ENCODE measurements around the gene NEK1. TPM values are rescaled to one million over a fixed set of nuclear protein-coding genes. Genes with fewer than 3 reads are reported as not detected.

NEK1 gene
- total RNA-seq, 1 experiment from 2014 or later = 6.0 TPM

DNA sequence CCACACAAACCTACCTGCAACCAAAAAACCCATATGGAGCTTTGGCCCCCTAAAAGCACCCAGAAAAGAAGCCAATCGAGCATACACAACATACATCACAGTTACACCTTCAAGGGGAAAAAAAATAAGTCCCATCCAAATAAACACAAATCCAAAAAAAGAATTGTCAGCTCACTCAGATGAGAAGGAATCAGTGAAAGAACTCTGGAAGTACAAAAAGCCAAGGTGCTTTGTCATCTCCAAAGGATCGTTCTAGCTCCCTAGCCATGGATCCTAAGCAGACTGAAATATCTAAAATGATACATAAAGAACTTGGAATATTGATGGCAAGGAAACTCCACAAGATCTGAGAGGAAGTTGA lies 119.2 kb downstream of the NEK1 start:
- Mint-ChIP-seq H3K4me3 (ENCODE audit: low read depth, unreplicated experiment) (no peak overlapping the region), H3K36me3 (ENCODE audit: insufficient read depth, unreplicated experiment) (no peaks in the 10 kb centered on the region), H3K27me3 (ENCODE audit: unreplicated experiment) (no peaks in the 10 kb centered on the region), H3K27ac (ENCODE audit: unreplicated experiment) (no peak overlapping the region), H3K4me1 (ENCODE audit: low read depth, unreplicated experiment) (no peaks in the 10 kb centered on the region), H3K9me3 (ENCODE audit: low read depth, unreplicated experiment) (no peaks in the 10 kb centered on the region)
- DNase-seq = no peak
- TF ChIP-seq, protein P1, sequence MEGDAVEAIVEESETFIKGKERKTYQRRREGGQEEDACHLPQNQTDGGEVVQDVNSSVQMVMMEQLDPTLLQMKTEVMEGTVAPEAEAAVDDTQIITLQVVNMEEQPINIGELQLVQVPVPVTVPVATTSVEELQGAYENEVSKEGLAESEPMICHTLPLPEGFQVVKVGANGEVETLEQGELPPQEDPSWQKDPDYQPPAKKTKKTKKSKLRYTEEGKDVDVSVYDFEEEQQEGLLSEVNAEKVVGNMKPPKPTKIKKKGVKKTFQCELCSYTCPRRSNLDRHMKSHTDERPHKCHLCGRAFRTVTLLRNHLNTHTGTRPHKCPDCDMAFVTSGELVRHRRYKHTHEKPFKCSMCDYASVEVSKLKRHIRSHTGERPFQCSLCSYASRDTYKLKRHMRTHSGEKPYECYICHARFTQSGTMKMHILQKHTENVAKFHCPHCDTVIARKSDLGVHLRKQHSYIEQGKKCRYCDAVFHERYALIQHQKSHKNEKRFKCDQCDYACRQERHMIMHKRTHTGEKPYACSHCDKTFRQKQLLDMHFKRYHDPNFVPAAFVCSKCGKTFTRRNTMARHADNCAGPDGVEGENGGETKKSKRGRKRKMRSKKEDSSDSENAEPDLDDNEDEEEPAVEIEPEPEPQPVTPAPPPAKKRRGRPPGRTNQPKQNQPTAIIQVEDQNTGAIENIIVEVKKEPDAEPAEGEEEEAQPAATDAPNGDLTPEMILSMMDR (IDR thresholded peaks at IDR 0.05; ENCODE audit: unreplicated experiment) = no peak
- intact Hi-C loops (cut with micrococcal nuclease; ENCODE audit: unreplicated experiment) = loop anchor here (2.0 kb wide), 1 partner anchor 570 kb away; no protein-coding TSS in a partner anchor
- CTCF ChIA-PET = interaction anchor here (0.5 to 0.6 kb wide), 2 partner anchors 290 to 709 kb away, joined by 3 to 6 read pairs; no protein-coding TSS in a partner anchor
- no TSS peak for BruUV-seq (replicated peaks)

DNA sequence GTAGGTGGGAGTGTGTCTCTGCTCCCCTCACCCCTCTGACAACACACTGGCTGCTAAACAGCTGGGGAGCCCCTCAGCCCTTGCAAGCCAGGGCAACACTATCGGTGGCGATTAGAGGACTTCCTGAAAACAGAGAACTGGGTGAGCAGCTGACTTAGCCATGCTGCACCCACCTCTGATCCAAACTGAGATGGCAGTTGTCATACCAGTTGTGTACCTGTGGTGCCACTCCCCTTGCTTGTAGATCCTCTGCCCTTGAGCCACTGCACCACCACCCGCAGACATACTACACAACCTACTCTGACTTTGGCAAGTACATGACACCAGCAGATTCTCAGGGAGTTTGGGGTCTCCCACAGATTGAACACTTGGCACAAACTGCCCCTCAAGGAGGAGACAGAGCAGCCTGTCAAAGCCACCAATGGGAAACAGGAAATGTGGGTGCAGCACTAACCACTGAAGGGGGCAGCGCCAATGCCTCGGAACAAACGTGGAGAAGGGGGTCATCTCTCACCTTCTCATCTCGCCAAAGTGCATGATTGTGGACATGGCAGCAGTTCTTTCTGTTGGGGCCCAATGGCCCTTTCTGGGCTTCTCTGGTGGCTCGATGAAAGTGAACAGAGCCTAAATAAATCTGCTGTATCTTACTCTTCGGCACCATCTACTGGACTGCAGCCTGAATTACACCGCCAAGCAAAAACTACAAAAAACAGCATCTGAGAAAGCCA lies 119.8 kb downstream of the NEK1 start:
- no TSS peak for BruUV-seq (replicated peaks)
- intact Hi-C loops (cut with micrococcal nuclease; ENCODE audit: unreplicated experiment) = loop anchor here (2.0 kb wide), 1 partner anchor 570 kb away; no protein-coding TSS in a partner anchor
- CTCF ChIA-PET = interaction anchor here (0.5 to 0.6 kb wide), 2 partner anchors 289 to 708 kb away, joined by 3 to 6 read pairs; no protein-coding TSS in a partner anchor

DNA sequence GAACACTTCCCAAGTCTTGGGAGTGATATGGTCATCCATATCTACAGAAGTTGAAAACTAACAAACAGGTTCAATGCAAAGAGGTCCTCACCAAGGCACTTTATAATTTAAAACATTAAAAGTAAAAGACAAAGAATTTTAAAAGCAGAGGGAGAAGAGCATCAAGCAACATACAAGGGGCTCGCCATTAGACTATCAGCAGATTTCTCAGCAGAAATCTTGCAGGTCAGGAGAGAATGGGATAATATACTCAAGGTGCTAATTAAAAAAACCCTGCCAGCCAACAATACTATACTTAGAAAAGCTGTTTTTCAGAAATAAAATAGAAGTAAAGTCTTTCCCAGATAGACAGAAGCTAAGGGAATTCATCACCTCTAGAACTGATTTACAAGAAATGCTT lies 121.2 kb downstream of the NEK1 start:
- H3K4me1 Mint-ChIP-seq (ENCODE audit: low read depth, unreplicated experiment) = no peaks in the 10 kb centered on the region
- CTCF ChIA-PET = no interaction called here

More for the DNA sequence above, 119.8 kb downstream of the NEK1 start:
- H3K4me3 Mint-ChIP-seq (ENCODE audit: low read depth, unreplicated experiment) = no peak overlapping the region
- no peaks in the 10 kb centered on the region for H3K36me3 Mint-ChIP-seq (ENCODE audit: insufficient read depth, unreplicated experiment)
- peak; percentile 21 for DNase-seq
- no peaks in the 10 kb centered on the region for H3K27me3 Mint-ChIP-seq (ENCODE audit: unreplicated experiment)
- no peaks in the 10 kb centered on the region for H3K4me1 Mint-ChIP-seq (ENCODE audit: low read depth, unreplicated experiment)
- no peaks in the 10 kb centered on the region for H3K9me3 Mint-ChIP-seq (ENCODE audit: low read depth, unreplicated experiment)
- no peak overlapping the region for H3K27ac Mint-ChIP-seq (ENCODE audit: unreplicated experiment)
- TF ChIP-seq, protein P1 (IDR thresholded peaks at IDR 0.05; ENCODE audit: unreplicated experiment) = peak; percentile 65

DNA sequence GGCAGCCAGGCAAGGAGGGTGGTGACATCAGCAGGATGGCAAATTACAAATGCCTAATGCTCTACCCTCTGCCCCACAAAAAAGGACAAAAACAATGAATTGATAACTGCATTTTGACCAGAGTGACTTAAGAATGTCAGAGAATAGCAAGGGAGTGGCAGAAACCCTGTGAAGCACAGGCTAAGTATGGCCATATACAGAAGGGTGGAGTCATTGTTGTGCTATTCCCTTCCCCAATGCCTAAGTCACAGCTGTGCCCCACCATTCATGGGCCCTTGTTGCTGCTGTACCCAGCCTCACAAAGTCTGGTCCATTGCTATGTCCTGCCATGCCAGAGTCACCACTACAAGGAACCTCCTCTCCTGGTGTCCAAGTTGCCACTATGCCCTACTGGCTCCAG lies 123.1 kb downstream of the NEK1 start:
- TF ChIP-seq, protein P1 (IDR thresholded peaks at IDR 0.05; ENCODE audit: unreplicated experiment) = no peak
- Mint-ChIP-seq H3K36me3 (ENCODE audit: insufficient read depth, unreplicated experiment) (no peaks in the 10 kb centered on the region), H3K9me3 (ENCODE audit: low read depth, unreplicated experiment) (no peaks in the 10 kb centered on the region), H3K27ac (ENCODE audit: unreplicated experiment) (no peak overlapping the region), H3K4me3 (ENCODE audit: low read depth, unreplicated experiment) (no peak overlapping the region), H3K4me1 (ENCODE audit: low read depth, unreplicated experiment) (no peaks in the 10 kb centered on the region), H3K27me3 (ENCODE audit: unreplicated experiment) (no peaks in the 10 kb centered on the region)
- DNase-seq = no peak
- intact Hi-C loops (cut with micrococcal nuclease; ENCODE audit: unreplicated experiment) = no loop called here
- BruUV-seq (replicated peaks) = no TSS peak
- CTCF ChIA-PET = no interaction called here

More for the DNA sequence above, 121.2 kb downstream of the NEK1 start:
- DNase-seq = no peak
- H3K27ac Mint-ChIP-seq (ENCODE audit: unreplicated experiment) = no peak overlapping the region
- TF ChIP-seq, protein P1 (IDR thresholded peaks at IDR 0.05; ENCODE audit: unreplicated experiment) = no peak
- no peaks in the 10 kb centered on the region for H3K27me3 Mint-ChIP-seq (ENCODE audit: unreplicated experiment)
- intact Hi-C loops (cut with micrococcal nuclease; ENCODE audit: unreplicated experiment) = no loop called here
- no TSS peak for BruUV-seq (replicated peaks)
- H3K36me3 Mint-ChIP-seq (ENCODE audit: insufficient read depth, unreplicated experiment) = no peaks in the 10 kb centered on the region
- no peaks in the 10 kb centered on the region for H3K9me3 Mint-ChIP-seq (ENCODE audit: low read depth, unreplicated experiment)
- no peak overlapping the region for H3K4me3 Mint-ChIP-seq (ENCODE audit: low read depth, unreplicated experiment)
